Parathyroid adenoma (tissue), 2 donors: ENCODE data around the gene XYLT1.

Experiments
- H2AFZ ChIP-seq: fragments of 300-600 bp; sonication (generic); one replicate; pipeline ENCODE4 v1.7.0; 2017; ENCODE audit warnings: antibody characterized with exemption, mild to moderate bottlenecking
- H3K27ac ChIP-seq: fragments of 300-600 bp; sonication (generic); one replicate; pipeline ENCODE4 v1.7.0; 2017
- H3K27me3 ChIP-seq: fragments of 300-600 bp; sonication (generic); one replicate; pipeline ENCODE4 v1.7.0; 2017; ENCODE audit warnings: low read length; ENCODE audit not compliant: control insufficient read depth, insufficient read depth
- H3K36me3 ChIP-seq: fragments of 300-600 bp; sonication (generic); one replicate; pipeline ENCODE4 v1.7.0; 2017; ENCODE audit warnings: low read length; ENCODE audit not compliant: control insufficient read depth, insufficient read depth
- H3K4me1 ChIP-seq: fragments of 300-600 bp; sonication (generic); one replicate; pipeline ENCODE4 v1.7.0; 2017; ENCODE audit warnings: control low read depth
- H3K4me2 ChIP-seq: fragments of 300-600 bp; sonication (generic); one replicate; pipeline ENCODE4 v1.7.0; 2017; ENCODE audit warnings: low read length
- H3K4me3 ChIP-seq: fragments of 300-600 bp; sonication (generic); one replicate; pipeline ENCODE4 v1.7.0; 2017; ENCODE audit warnings: low read depth, low read length
- H3K79me2 ChIP-seq: fragments of 300-600 bp; sonication (generic); one replicate; pipeline ENCODE4 v1.7.0; 2017; ENCODE audit warnings: control low read depth
- H3K9ac ChIP-seq: fragments of 300-600 bp; sonication (generic); one replicate; pipeline ENCODE4 v1.7.0; 2017; ENCODE audit warnings: mild to moderate bottlenecking
- H3K9me3 ChIP-seq: fragments of 300-600 bp; sonication (generic); one replicate; pipeline ENCODE4 v1.7.0; 2017; ENCODE audit warnings: low read length; ENCODE audit not compliant: control insufficient read depth
- CTCF ChIP-seq: fragments of 300-600 bp; sonication (generic); IDR thresholded peaks from one replicate; pipeline ENCODE4 v1.7.0; 2017; ENCODE audit warnings: antibody characterized with exemption, mild to moderate bottlenecking
- donor health status: primary hyperparathyroidism.

Gene XYLT1

DNA sequence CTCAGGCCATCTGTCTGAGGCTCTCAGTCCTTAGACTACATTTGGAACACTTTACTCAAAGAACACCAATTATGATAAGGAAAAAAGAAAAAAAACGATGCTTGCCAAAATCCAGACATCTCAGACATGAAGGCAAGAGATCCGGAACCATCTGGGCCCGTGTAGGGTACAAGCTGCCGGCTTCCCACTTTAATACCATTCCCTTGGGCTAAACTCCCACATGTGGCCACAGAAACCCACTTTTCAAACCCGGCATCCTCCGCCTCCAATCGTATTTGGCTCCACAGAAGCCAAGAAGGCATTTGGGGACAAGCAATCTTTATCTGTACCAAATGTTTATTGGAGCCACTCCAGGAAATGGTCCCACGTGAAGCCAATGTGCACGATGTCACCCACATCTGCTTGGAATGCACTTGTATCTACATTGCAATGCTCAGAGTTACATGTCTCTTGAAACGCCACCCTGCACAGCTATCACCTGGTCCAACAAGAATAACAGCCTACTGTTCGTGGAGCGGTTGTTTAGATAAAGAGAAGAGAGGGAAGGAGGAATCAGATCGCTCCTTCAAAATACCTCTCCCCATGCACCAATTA is 33.5 kb downstream of the XYLT1 start:
- Histone ChIP-seq H3K9ac (no peak overlapping the region), H2AFZ (no peak overlapping the region), H3K4me1 (no peaks in the 10 kb centered on the region), H3K27me3 (no peaks in the 10 kb centered on the region), H3K4me2 (no peak overlapping the region), H3K27ac (no peak overlapping the region), H3K36me3 (no peaks in the 10 kb centered on the region), H3K79me2 (no peaks in the 10 kb centered on the region), H3K9me3 (no peaks in the 10 kb centered on the region), H3K4me3 (no peak overlapping the region)
- TF ChIP-seq CTCF, result no peak

DNA sequence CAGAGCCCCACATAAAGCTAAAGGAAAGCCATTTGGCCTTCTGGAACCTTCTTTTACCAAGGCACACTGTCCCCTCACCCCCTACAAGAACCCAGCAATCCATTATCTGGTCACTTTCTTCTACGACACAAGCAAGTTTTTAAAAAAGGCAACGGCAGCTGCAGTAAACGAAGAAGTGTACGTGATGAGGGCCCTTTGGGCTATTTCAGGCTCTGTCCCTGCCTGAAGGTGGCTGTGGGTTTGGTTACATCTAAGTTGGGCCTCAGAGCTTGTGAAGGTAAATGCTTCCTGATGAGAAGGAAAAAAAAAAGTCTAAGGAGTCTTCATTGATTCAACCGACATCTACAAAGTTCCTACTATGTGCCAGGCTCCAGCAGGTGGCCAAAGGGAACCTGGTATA is 35.4 kb downstream of the XYLT1 start:
- H3K79me2 ChIP-seq, result no peaks in the 10 kb centered on the region
- H3K9me3 ChIP-seq, result no peaks in the 10 kb centered on the region
- H2AFZ ChIP-seq, result no peak overlapping the region
- no peaks in the 10 kb centered on the region for H3K36me3 ChIP-seq
- no peak overlapping the region for H3K4me3 ChIP-seq
- no peak overlapping the region for H3K9ac ChIP-seq
- H3K27me3 ChIP-seq, result no peaks in the 10 kb centered on the region
- H3K4me2 ChIP-seq, result no peak overlapping the region
- TF ChIP-seq CTCF, result no peak
- H3K27ac ChIP-seq, result no peak overlapping the region
- H3K4me1 ChIP-seq, result no peaks in the 10 kb centered on the region

DNA sequence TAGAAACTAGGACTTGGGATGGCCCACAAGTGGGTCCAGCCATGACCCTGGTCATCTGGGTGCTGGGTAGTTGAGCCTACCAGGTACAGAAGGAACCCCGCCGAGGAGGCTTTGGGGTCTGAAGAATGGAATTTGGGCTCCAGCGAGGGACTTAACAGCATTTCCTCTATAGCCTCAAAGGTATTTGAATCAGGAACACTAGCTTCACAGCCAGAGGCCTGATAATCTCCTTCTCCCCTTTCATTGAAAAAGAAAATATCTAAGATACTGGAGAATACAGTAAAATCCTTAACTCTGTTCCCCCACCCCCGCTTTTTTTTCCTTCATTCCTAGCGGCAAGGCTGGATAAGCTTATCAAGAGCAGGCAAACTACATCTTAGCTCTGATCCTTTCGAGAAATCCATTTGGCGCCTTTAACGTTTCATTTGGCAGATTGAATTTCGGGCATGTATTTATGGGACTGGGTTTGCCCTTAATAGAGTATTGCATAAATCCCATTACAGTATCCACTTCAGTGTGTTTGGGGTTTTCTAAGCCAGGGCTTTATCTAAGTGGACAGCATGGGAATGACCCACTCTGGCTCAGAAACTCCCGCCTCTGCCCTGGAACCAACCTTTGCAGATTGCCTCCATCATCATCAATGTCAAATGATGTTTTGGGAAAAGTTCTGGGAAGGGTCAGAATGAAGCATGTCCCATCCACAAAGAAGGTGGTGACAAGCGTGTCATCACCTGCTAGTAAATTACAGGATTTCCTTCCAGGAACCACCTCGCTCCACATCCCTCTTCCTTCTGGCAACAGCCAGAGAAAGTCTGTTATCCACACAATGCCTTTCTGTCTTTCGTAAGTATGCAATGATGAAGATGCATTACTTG is 36.9 kb downstream of the XYLT1 start:
- H3K4me3 ChIP-seq, result no peak overlapping the region
- no peak overlapping the region for H3K9ac ChIP-seq
- no peaks in the 10 kb centered on the region for H3K4me1 ChIP-seq
- no peaks in the 10 kb centered on the region for H3K79me2 ChIP-seq
- no peak overlapping the region for H3K4me2 ChIP-seq
- no peaks in the 10 kb centered on the region for H3K36me3 ChIP-seq
- no peaks in the 10 kb centered on the region for H3K9me3 ChIP-seq
- no peak for TF ChIP-seq CTCF
- no peaks in the 10 kb centered on the region for H3K27me3 ChIP-seq
- no peak overlapping the region for H2AFZ ChIP-seq
- H3K27ac ChIP-seq, result no peak overlapping the region

DNA sequence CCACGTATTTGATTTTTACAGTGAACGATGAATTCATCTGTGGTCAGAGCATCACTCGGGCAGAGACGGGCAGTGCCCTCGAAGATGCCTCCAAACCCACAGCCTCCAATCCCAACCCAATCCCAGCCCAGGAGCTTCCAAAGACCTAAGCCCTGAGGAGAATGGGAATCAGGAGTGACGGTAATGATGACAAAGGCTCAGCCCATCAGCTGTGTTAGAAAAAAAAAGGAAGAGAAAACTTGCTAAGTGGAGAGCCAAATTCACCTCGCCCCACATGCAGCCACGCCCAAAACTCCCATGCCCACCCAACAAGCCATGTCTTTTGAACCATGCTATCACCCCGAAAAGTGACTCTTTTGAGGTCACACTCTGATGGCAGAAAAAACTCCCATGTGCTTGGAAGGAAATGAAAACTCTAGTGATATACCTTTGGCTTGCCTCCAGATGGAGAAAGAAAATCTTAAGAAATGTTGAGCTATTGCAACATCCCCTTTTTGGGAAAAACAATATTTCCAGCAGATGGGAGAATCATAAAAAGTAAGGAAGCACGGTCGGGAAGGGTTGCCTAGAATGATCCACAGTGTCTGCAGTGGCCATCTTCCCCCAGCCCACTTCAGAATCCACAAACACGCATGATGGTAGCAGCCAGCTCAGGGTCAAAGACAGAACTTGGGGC is 37.7 kb downstream of the XYLT1 start:
- Histone ChIP-seq H3K4me3 (no peak overlapping the region), H3K9me3 (no peaks in the 10 kb centered on the region), H3K27me3 (no peaks in the 10 kb centered on the region), H3K4me1 (no peaks in the 10 kb centered on the region), H3K9ac (no peak overlapping the region), H3K36me3 (no peaks in the 10 kb centered on the region), H3K4me2 (no peak overlapping the region), H3K79me2 (no peaks in the 10 kb centered on the region), H3K27ac (no peak overlapping the region), H2AFZ (no peak overlapping the region)
- no peak for TF ChIP-seq CTCF
